Urothelium cell line (cell line): ENCODE measurements around the gene FGF4.
"Not testable (repeated sequence)": the region's sequence is repeated elsewhere in the genome, so short reads cannot be mapped to it uniquely, and the experiment has no call there.

Experiments
- DNase-seq: peaks from one replicate; pipeline ENCODE4 v3.0.0; 2011; ENCODE audit warnings: low spot score, mixed read lengths
- FAIRE-seq: peaks from 2 replicates; lab custom pipeline; 2011; peaks lifted over from hg19 to GRCh38; lab: Jason Lieb, UNC

Gene FGF4

GRCh38 chr11:69774354-69775162, 583 bp downstream of the FGF4 start:
- FAIRE-seq: no peak
- DNase-seq: peak; percentile 21

GRCh38 chr11:69773626-69774353, 1.4 kb downstream of the FGF4 start:
- no peak for FAIRE-seq

GRCh38 chr11:69771466-69771865, 3.7 kb downstream of the FGF4 start:
- DNase-seq (no peak), FAIRE-seq (no peak)

More at GRCh38 chr11:69773626-69774353, 1.4 kb downstream of the FGF4 start:
- no peak for DNase-seq

- FAIRE-seq (no peak), DNase-seq (no peak)
Observed at GRCh38 chr11:69770540-69770939, 4.6 kb downstream of the FGF4 start.

- DNase-seq (no peak), FAIRE-seq (no peak)
Observed at GRCh38 chr11:69765498-69765995, 9.6 kb downstream of the FGF4 start.

GRCh38 chr11:69764918-69765317, 10.2 kb downstream of the FGF4 start:
- not testable (repeated sequence) for DNase-seq, FAIRE-seq

- DNase-seq (no peak), FAIRE-seq (no peak)
Observed at GRCh38 chr11:69760319-69760718, 14.8 kb downstream of the FGF4 start.

GRCh38 chr11:69752890-69753289, 22.3 kb downstream of the FGF4 start:
- no peak for DNase-seq
- FAIRE-seq: no peak

GRCh38 chr11:69750875-69751597, 24.1 kb downstream of the FGF4 start:
- FAIRE-seq: no peak
- no peak for DNase-seq

GRCh38 chr11:69750108-69750850, 24.9 kb downstream of the FGF4 start:
- FAIRE-seq: no peak
- DNase-seq: no peak

GRCh38 chr11:69748637-69749036, 26.5 kb downstream of the FGF4 start:
- DNase-seq: no peak
- no peak for FAIRE-seq

- FAIRE-seq (peak; percentile 62), DNase-seq (peak; percentile 81)
Observed at GRCh38 chr11:69746752-69747742, 28.1 kb downstream of the FGF4 start.

- no peak for DNase-seq
- FAIRE-seq: no peak
Observed at GRCh38 chr11:69746140-69746539, 29.0 kb downstream of the FGF4 start.

- FAIRE-seq (no peak), DNase-seq (no peak)
Observed at GRCh38 chr11:69745201-69745600, 29.9 kb downstream of the FGF4 start.

GRCh38 chr11:69744435-69744834, 30.7 kb downstream of the FGF4 start:
- FAIRE-seq: no peak
- peak; percentile 87 for DNase-seq

GRCh38 chr11:69734841-69735240, 40.3 kb downstream of the FGF4 start:
- DNase-seq (no peak), FAIRE-seq (no peak)

- FAIRE-seq (no peak), DNase-seq (no peak)
Observed at GRCh38 chr11:69734367-69734766, 40.8 kb downstream of the FGF4 start.

- FAIRE-seq: peak; percentile 48
- DNase-seq: peak; percentile 44
Observed at GRCh38 chr11:69732910-69733309, 42.2 kb downstream of the FGF4 start.

- FAIRE-seq (no peak), DNase-seq (no peak)
Observed at GRCh38 chr11:69731110-69731509, 44.0 kb downstream of the FGF4 start.
